GM18868 (cell line): Measurements from ENCODE around the gene XPO5.
A peak's percentile ranks its signal among the peaks of the same experiment; 100 is the strongest.
"Not testable (repeated sequence)": the region's sequence is repeated elsewhere in the genome, so short reads cannot be mapped to it uniquely, and the experiment has no call there.

Source experiments
- ATAC-seq: cut with Tn5 transposase; IDR thresholded peaks from one replicate; pipeline ENCODE4 v1.9.1; 2021; ENCODE audit warnings: mild to moderate bottlenecking, moderate library complexity; ENCODE audit not compliant: unreplicated experiment

XPO5 gene

DNA sequence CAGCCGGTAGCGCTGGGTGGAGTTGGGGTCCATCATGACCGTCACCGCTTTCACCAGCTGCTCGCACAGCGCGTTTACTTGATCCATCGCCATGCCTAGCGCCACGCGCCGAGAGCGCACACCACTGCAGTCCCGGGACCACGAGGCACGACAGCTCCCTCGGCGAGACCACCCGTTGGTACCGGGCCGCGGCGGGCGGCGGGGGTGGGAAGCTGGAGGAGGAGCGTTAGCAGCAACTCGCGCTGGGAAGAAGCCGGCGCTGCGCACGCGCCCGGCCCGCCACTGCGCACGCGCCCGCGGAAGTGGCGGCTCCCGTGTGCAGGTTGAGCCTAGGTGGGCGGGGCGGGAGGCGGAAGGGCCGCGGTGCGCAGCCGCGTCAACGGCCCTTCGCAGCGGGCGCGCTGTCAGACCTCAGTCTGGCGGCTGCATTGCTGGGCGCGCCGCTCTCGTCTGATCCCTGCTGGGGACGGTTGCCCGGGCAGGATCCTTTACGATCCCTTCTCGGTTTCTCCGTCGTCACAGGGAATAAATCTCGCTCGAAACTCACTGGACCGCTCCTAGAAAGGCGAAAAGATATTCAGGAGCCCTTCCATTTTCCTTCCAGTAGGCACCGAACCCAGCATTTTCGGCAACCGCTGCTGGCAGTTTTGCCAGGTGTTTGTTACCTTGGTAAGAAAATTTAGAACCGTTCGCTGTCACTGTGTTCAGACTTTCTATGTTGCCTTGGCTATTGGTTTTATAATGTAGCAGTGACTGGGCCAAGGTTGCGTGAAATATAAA is at the start of gene XPO5, which contains the start of gene POLH:
Gene XPO5 (minus strand): TSS at position 267 of the 780 bp plus-strand sequence. CDS start 174 bp downstream, at position 93.
Gene POLH (plus strand): TSS at position 414 of the 780 bp plus-strand sequence. CDS start 6,135 bp downstream, outside the sequence.
- peak; percentile 90 for ATAC-seq

- no peak for ATAC-seq
These were observed 49.7 kb upstream of the XPO5 start for GRCh38 chr6:43625393-43625992.

GRCh38 chr6:43624786-43625288 is 49.0 kb upstream of the XPO5 start:
- ATAC-seq: no peak

DNA sequence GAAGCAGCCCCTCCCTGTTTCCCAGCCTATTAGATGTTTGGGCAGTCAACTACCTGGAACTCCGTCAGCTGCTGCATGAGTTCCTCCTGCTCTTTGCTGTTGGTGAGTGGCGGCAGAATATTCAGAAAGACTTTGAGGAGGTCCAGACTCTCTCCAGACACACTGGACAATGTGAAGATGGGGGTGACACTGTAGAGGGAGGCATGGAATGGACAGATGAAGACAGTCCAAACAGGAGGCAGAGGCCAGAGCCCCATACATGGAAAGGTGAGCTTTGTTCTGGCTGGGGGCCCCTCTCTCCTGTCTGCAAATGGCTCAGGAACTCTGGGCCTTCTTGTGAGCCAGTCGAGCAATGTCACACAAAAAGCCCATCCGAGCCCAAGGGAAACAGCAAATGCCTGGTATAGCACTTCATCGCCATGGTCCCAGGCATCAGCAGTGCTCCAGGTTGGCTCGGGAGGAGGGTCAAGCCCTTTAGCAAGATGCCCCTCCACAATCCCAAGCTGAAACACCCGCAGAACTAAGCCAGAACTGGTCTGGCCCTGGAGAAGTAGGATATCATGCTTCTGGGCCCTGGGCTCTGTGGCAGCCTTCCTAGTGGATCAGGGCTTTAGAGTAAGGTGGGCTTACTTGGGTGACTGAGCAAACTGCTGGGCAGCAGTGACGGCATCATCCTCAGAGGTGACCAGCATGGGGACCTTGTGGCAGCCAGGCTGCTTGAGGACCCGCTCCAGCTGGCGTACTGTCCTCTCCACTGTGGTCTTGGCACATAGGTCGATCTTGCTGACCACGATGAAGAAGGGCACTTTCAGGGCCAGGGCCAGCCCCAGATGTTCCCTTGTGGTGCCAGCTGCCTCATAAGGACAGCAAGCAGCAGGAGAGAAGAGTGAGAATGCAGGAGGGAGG is 48.3 kb upstream of the XPO5 start:
- no peak for ATAC-seq

DNA sequence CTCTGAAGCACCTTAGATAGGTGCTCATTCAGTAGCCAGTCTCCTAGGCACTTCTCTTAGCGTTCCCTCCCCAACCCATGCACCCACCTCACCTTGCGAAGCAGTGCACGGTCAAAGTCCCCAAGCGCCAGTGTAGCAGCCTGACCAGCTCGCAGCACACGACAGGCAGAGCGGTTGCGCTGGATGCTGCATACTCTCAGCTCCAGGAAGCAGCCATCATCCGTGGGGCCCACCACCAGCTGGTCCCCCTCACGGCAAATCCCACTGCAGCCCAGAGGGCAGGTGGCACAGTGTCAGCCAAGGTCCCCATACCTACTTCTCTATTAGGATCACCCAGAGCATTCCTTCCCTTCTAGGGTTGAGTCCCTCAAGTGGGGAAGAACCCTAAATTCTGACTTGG is 46.7 kb upstream of the XPO5 start:
- ATAC-seq: no peak

DNA sequence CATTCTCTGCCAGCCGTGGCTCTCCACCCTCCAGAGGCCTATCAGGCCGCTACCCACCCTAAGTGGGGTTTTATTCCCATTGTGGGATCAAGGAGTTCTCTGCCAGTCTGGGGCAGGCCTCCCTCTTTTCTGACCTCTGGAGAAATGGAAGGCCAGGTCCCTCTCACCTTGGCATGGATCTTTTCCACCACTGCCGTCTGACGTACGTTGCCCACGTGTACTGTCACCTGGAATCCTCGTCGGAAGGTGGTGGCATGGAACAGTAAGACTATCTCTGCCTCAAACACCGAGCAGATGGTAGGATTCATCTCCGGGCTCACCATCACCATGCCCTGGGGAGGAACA is 46.0 kb upstream of the XPO5 start:
- ATAC-seq: no peak

DNA sequence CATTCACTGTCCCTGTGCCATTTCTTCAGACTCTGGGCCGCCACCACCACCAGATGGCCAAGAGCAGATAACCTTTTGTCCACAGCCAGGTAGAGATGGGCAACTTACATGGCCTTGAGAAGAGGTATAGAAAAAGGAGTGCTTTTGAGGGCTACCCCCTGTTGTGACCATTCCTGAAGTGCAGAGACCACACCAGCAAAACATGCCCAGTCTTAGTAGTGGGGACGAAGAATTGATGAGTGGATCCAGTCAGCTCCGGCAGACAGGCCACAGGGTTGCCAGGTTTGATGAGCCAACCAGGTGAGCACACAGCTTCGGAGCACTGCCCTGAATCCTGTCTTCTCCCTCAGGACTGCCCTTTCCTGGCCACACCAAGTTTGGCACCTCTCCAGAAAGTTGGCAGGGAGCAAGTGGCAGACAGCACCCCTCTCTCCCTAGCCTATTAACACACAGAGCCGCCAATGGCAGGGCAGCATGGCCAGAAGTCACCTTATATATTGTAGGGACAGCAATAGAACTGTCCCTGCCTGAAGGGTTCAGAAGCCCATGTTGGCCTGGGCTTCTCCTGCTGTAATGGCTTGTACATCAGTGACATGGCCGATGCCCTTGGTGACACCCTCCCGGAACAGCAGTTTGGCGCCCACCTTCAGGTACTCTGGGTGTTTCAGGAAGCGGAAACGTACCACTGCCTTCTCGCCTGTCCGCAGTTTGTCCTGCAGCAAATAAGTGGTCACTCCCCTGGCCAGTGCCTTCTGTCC is 45.4 kb upstream of the XPO5 start:
- ATAC-seq: no peak

GRCh38 chr6:43616725-43617472 is 41.1 kb upstream of the XPO5 start:
- no peak for ATAC-seq

DNA sequence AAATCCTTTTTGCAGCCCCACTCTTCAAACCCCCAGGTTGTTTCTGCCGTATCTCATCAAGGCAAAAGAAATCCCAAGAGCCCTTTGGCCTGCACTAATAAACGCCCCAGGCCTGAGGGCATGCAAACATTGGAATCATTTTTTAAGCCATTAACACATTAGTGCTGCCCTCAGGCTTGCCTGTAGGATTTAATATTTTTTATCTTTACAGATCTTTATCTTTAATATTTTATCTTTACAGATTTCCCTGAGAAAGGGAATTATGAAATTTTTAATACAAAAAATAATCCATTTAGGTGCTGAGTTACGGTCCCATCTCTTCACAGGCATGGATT is 38.5 kb upstream of the XPO5 start:
- no peak for ATAC-seq

- ATAC-seq: no peak
These were observed 38.0 kb upstream of the XPO5 start for GRCh38 chr6:43613721-43614395.

DNA sequence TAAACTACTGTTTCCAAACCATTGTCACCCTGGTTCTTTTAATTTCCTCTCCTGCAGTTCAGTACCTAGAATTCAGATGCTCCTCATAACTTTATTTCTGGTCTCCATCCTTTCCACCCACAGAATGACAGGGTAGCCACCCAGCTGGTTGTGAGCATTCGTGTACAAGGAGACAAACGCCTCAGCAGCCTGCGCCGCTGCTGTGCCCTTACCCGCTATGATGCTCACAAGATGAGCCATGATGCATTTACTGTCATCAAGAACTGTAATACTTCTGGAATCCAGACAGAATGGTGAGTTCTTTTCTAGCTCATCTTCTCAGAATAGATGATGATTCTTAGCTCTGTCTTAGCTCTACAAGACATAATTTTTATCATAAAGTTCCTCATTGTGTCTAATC is 34.6 kb upstream of the XPO5 start:
- ATAC-seq: no peak

DNA sequence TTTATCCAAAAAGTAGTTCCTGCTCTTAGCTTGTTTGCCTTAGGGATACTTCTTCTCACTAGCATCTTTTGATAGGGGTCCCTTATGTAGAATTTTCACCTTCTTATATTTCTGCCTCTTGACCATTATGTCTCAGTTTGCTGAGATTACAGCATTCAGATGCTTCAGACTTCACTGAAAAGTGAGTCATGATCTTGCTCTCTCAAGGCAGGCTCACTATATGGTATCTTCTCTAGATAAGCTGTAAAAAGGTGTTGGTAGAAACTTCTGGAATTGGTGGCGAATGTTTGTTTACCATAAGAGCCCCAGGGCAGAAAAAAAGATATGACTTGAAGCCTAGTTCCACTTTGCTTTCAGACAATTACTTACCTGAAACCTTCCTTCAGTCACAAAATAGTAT is 33.6 kb upstream of the XPO5 start:
- ATAC-seq: no peak

DNA sequence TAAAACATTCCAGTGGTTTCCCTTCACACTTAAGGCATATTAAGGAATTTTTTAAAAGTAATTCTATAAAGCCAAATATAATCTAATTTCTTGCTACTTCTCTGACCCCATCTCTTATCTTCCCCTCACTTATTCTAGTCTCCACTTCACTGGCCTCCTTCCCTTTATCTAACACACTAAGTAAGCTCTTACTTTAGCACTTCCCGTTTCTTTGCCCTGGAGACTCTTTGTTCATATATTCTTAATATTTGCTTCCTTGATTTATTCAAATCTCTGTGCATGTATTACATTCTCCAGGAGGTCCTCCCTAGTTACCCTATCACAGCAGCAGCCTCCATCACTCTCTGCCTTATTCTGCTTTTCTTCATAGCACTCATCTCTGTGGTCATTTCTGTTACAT is 33.0 kb upstream of the XPO5 start:
- ATAC-seq: no peak

DNA sequence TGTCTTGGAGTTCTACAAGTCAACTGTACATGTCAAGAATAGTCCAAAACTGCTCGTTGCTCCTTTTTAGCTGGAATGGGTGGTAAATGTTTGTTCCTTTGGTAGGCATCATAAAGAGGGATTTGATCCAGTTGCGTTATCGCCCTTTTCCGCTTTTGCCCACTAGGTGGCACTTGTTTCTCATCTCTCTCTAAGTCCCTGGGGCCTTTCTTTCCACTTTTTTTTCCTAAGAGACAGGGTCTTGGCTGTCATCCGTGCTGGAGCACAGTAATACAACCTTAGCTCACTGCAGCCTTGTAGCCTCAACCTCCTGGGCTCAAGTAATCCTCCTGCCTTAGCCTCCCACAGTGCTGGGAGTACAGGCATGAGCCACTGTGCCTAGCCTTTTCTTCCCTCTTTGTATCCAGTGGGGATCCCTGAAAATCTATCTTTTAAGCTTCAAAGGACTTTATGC is 32.5 kb upstream of the XPO5 start:
- no peak for ATAC-seq

DNA sequence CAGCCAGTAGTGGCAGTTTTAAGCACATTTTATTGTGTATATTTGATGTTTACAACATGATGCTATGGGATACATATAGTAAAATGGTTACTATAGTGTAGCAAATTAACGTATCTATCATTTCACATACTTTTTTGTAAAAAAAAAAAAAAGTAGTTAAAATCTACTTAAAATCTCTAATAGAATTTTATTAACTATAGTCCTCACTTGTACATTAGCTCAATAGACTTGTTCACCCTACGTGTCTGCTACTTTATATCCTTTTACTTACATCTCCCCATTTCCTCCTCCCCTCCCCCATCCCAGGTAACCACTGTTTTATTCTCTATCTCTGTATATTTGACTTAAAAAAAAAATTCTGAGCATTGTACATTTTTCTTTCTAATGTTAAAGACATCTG is 30.2 kb upstream of the XPO5 start:
- ATAC-seq: no peak

DNA sequence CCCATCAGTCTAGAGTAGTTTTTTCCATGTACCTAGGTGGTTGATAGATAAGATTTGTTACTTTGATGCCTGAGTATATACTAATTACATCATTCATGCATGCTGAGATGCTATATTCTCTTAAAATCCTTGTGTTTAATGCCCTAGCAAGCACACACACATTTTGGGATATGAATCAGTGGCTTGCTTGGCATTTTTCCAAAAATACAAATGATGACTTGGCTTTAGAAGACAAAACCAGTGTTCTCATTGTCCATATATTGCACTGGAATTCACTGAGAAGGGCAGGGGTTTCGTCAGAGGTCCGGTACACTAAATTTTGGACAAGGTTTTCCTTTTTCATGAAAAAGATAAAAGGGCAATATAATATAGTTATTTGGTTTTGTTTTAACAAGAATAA is 28.3 kb upstream of the XPO5 start:
- no peak for ATAC-seq

GRCh38 chr6:43600595-43600994 is 24.8 kb upstream of the XPO5 start:
- no peak for ATAC-seq

GRCh38 chr6:43593938-43594337 is 18.1 kb upstream of the XPO5 start:
- ATAC-seq: no peak

GRCh38 chr6:43589564-43589963 is 13.7 kb upstream of the XPO5 start:
- ATAC-seq: not testable (repeated sequence)
